AG04450 (cell line): ENCODE results near the gene ZMAT2. TPM values are rescaled to one million over a fixed set of nuclear protein-coding genes. Genes with fewer than 3 reads are reported as not detected.

Experiments used
- CTCF ChIA-PET: fragments of 300-600, 350-600 bp; formaldehyde crosslinking; extraction: SDS; loops from one replicate; lab custom pipeline; 2022; ENCODE audit warnings: antibody characterized with exemption, inconsistent platforms; lab: Charles Lee
- POLR2A ChIA-PET: fragments of 350-600 bp; formaldehyde crosslinking; extraction: SDS; loops from one replicate; lab custom pipeline; 2021; ENCODE audit warnings: antibody characterized with exemption, inconsistent platforms; lab: Yijun Ruan, JAX
- DNase-seq: peaks from one replicate; pipeline ENCODE4 v3.0.0-alpha.2; 2011; ENCODE audit warnings: low read depth, low spot score
- H3K27ac ChIP-seq: one replicate; pipeline ENCODE4 v1.5.1; 2012; ENCODE audit warnings: low read depth, low read length, control low read depth
- H3K27me3 ChIP-seq: one replicate; pipeline ENCODE4 v1.6.0; 2012; ENCODE audit warnings: low read length; ENCODE audit not compliant: control insufficient read depth, insufficient read depth
- H3K4me3 ChIP-seq: 2 replicates; pipeline ENCODE4 v1.5.1; 2011; ENCODE audit warnings: mild to moderate bottlenecking, low read depth, low read length, control low read depth
- H3K9me3 ChIP-seq: 2 replicates; pipeline ENCODE4 v1.5.1; 2012; ENCODE audit warnings: low read length; ENCODE audit not compliant: control insufficient read depth, insufficient read depth
- polyA plus RNA-seq: library from polyadenylated mRNA; depleted of rRNA; stranded (reverse); fragments of >200 nt; gene quantifications from 2 replicates; pipeline ENCODE4 v1.2.3, GENCODE V29; 2011; rRNA removed
- small RNA-seq: library from RNA; depleted of rRNA; stranded (forward); fragments of <200 nt; gene quantifications from one replicate; pipeline ENCODE3, GENCODE V24; 2012; ENCODE audit warnings: low read depth; ENCODE audit not compliant: insufficient read length
- TF ChIP-seq, protein P1 (sequence below): IDR thresholded peaks from 2 replicates; pipeline ENCODE4 v1.5.1; 2011; ENCODE audit warnings: low read depth, low read length, control low read depth, inconsistent platforms

Gene ZMAT2
- polyA plus RNA-seq, 1 experiment, result 82.8 TPM

DNA sequence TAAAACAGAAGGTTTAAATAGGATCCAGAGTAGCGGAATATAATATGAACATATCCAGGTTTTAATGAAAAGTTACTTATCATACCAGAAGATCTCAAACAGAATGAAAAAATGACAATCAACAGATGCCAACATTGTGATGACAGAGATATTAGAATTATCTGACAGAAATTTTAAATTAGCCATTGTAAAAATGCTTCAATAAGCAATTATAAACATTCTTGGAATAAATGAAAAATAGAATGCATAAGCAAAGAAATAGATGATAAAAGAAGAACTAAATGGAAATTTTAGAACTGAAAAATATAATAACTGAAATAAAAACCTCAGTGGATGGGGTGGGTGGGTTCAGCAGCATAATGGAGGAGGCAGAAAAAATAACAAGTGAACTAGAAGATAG, 37.2 kb downstream of the ZMAT2 start:
- no peak overlapping the region for H3K4me3 ChIP-seq
- no peaks in the 10 kb centered on the region for H3K9me3 ChIP-seq
- TF ChIP-seq, protein P1, sequence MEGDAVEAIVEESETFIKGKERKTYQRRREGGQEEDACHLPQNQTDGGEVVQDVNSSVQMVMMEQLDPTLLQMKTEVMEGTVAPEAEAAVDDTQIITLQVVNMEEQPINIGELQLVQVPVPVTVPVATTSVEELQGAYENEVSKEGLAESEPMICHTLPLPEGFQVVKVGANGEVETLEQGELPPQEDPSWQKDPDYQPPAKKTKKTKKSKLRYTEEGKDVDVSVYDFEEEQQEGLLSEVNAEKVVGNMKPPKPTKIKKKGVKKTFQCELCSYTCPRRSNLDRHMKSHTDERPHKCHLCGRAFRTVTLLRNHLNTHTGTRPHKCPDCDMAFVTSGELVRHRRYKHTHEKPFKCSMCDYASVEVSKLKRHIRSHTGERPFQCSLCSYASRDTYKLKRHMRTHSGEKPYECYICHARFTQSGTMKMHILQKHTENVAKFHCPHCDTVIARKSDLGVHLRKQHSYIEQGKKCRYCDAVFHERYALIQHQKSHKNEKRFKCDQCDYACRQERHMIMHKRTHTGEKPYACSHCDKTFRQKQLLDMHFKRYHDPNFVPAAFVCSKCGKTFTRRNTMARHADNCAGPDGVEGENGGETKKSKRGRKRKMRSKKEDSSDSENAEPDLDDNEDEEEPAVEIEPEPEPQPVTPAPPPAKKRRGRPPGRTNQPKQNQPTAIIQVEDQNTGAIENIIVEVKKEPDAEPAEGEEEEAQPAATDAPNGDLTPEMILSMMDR, result no peak
- ChIA-PET POLR2A (no interaction called here), CTCF (interaction anchor here (0.7 kb wide), 1 partner anchor 361 kb away, joined by 3 read pairs; no protein-coding TSS in a partner anchor)
- DNase-seq, result no peak
- no peaks in the 10 kb centered on the region for H3K27me3 ChIP-seq
- no peak overlapping the region for H3K27ac ChIP-seq

DNA sequence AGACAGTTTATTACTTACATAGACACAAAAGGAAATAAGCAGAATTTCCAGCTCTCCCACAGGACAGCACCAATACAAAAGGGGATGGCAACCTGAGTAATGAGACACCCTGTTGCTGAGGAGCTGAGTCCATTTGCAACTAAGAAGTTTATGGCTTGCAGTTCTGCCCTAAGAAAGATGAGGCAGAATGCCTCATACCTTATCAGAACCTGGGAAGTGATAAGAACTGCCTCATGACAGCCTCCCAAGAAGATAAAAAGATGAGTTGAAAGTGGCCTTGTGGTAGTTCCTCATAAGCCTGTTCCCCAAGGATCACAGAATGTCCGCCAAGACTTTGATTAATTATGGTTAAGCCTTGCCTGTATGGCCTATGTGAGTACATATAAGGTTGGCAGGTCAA, 41.7 kb downstream of the ZMAT2 start:
- no peak for DNase-seq
- TF ChIP-seq, protein P1, result no peak
- Histone ChIP-seq H3K4me3 (no peak overlapping the region), H3K27ac (no peak overlapping the region), H3K27me3 (no peaks in the 10 kb centered on the region), H3K9me3 (no peaks in the 10 kb centered on the region)
- ChIA-PET POLR2A (no interaction called here), CTCF (no interaction called here)

DNA sequence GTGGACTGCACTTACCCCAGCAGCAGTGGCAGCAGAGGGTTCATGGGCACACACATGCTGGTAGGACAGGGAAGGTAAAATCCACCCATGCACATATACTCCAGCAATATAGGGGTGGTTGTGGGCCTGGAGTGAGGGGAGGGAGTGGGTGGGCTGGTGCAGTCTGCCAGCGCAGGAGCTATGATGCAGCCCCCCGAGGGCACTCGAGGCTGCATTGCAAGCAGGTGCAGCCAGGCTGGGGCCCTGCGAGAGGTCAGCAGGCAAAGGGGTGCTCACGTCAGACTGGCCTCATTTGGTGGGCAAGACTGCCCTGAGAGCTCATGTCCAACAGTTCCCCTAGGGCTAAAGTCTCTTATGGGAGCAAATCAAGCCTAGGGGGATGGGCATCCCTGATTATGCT, 53.3 kb downstream of the ZMAT2 start:
- no peak overlapping the region for H3K4me3 ChIP-seq
- H3K27me3 ChIP-seq, result no peaks in the 10 kb centered on the region
- CTCF ChIA-PET, result no interaction called here
- DNase-seq, result no peak
- TF ChIP-seq, protein P1, result no peak
- no peak overlapping the region for H3K27ac ChIP-seq
- POLR2A ChIA-PET, result no interaction called here
- peaks cover 18% of the 10 kb centered on the region for H3K9me3 ChIP-seq

Small RNA genes within 50 kb of the gene (small RNA-seq; reads per million reads assigned to genes)
- gene VTRNA1-1 (144 reads per million, percentile 90 among the genes with 10 or more reads in this experiment), gene VTRNA1-2 (106 reads per million, percentile 89 among the genes with 10 or more reads in this experiment), gene VTRNA1-3 (3.2 reads per million, percentile 25 among the genes with 10 or more reads in this experiment)

Other genes starting within 250 kb of the ZMAT2 start
- 1.7 and 2.8 TPM in 2 replicates for gene EIF4EBP3, start 152.8 kb upstream of the ZMAT2 start, polyA plus RNA-seq
- gene SRA1, start 143.0 kb upstream of the ZMAT2 start, polyA plus RNA-seq, result 52.3 and 52.8 TPM in 2 replicates
- 13.6 and 14.9 TPM in 2 replicates for gene APBB3, start 135.8 kb upstream of the ZMAT2 start, polyA plus RNA-seq
- gene SLC35A4, start 135.6 kb upstream of the ZMAT2 start, polyA plus RNA-seq, result 63.4 and 86.2 TPM in 2 replicates
- 0.29 and 0.71 TPM in 2 replicates for gene CD14, start 67.3 kb upstream of the ZMAT2 start, polyA plus RNA-seq
- gene TMCO6, start 61.0 kb upstream of the ZMAT2 start, polyA plus RNA-seq, result 5.0 and 5.7 TPM in 2 replicates
- gene NDUFA2, start 52.8 kb upstream of the ZMAT2 start, polyA plus RNA-seq, result 64.0 and 85.6 TPM in 2 replicates
- gene IK, start 52.6 kb upstream of the ZMAT2 start, polyA plus RNA-seq, result 118 and 136 TPM in 2 replicates
- 13.6 and 14.3 TPM in 2 replicates for gene WDR55, start 35.5 kb upstream of the ZMAT2 start, polyA plus RNA-seq
- gene DND1, start 26.9 kb upstream of the ZMAT2 start, polyA plus RNA-seq, result 0.14 and 0.31 TPM in 2 replicates
- gene HARS1, start 9.1 kb upstream of the ZMAT2 start, polyA plus RNA-seq, result 93.6 and 98.8 TPM in 2 replicates
- gene HARS2, start 9.0 kb upstream of the ZMAT2 start, polyA plus RNA-seq, result 39.9 and 48.6 TPM in 2 replicates
- 0.06 and 0.09 TPM in 2 replicates for gene PCDHA1, start 85.7 kb downstream of the ZMAT2 start, polyA plus RNA-seq
- gene PCDHA2, start 94.4 kb downstream of the ZMAT2 start, polyA plus RNA-seq, result 0.05 and 0.07 TPM in 2 replicates
- gene PCDHA3, start 100.6 kb downstream of the ZMAT2 start, polyA plus RNA-seq, result 0.20 and 0.27 TPM in 2 replicates
- not detected in 2 replicates for gene PCDHA4, start 106.6 kb downstream of the ZMAT2 start, polyA plus RNA-seq
- 0.02 TPM in 1 of 2 replicates, not detected in the other for gene PCDHA5, start 121.2 kb downstream of the ZMAT2 start, polyA plus RNA-seq
- gene PCDHA6, start 127.5 kb downstream of the ZMAT2 start, polyA plus RNA-seq, result 0.02 and 0.09 TPM in 2 replicates
- gene PCDHA7, start 133.8 kb downstream of the ZMAT2 start, polyA plus RNA-seq, result 0.09 and 0.14 TPM in 2 replicates
- 0.01 TPM in 1 of 2 replicates, not detected in the other for gene PCDHA8, start 140.7 kb downstream of the ZMAT2 start, polyA plus RNA-seq
- 0.02 TPM in 1 of 2 replicates, not detected in the other for gene PCDHA9, start 147.9 kb downstream of the ZMAT2 start, polyA plus RNA-seq
- 0.01 and 0.02 TPM in 2 replicates for gene PCDHA10, start 155.4 kb downstream of the ZMAT2 start, polyA plus RNA-seq
- not detected in 2 replicates for gene PCDHA11, start 168.5 kb downstream of the ZMAT2 start, polyA plus RNA-seq
- not detected in 2 replicates for gene PCDHA12, start 174.9 kb downstream of the ZMAT2 start, polyA plus RNA-seq
- not detected in 2 replicates for gene PCDHA13, start 181.7 kb downstream of the ZMAT2 start, polyA plus RNA-seq
- gene PCDHAC1, start 225.9 kb downstream of the ZMAT2 start, polyA plus RNA-seq, result 0.02 and 0.04 TPM in 2 replicates